Stimulated activated CD4-positive, alpha-beta T cell treated with anti-CD3 and anti-CD28 coated beads, TNF-alpha, amount 100 ng/mL, for 48 hours (primary cell): ENCODE data around the gene MDFI.

Experiments
- DNase-seq, 3 donors: peaks; one replicate each; pipeline ENCODE4 v3.0.0-alpha.2; 2020; ENCODE audit warnings: low read depth in 3 of 3

The MDFI gene

DNA sequence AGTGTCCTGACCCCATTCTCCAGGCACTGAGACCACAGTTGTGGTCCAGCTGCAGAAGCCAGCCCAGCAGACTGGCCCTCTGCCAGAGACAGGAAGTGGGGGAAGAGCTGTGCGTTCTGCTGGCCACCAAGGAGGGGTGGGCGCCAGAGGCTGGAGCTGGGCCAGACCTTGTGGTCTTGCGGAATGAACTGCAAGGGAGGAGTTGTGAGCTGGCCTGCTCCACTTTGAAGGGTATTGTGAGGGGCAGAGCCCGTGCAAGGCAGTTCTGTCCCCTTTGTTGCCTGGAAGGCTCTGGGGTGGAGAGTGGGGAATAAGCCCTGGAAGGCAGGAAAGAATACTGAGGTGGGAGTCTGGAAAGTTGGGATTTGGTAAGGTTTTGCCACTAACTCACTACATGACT lies 3.6 kb upstream of the MDFI start:
- DNase-seq: no peak

DNA sequence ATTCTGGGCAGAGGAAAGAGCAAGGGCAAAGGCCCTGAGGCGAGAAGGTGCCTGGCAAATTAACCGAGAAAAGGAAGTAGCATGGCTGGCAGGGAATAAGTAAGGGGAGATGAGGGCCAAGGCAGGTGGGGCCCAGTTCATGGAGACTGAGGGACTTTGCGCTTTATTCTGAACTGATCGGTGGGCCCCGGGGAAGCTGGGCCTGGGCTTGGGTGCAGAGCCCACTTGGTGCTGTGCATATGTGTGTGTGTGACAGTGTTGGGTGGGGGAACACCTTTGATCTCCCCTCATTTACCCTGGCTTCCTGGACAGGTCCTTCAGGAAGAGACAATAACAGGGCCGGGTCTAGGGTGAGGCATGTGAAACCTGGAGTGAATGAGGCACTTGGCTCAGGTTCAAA lies 2.9 kb upstream of the MDFI start:
- no peak for DNase-seq

DNA sequence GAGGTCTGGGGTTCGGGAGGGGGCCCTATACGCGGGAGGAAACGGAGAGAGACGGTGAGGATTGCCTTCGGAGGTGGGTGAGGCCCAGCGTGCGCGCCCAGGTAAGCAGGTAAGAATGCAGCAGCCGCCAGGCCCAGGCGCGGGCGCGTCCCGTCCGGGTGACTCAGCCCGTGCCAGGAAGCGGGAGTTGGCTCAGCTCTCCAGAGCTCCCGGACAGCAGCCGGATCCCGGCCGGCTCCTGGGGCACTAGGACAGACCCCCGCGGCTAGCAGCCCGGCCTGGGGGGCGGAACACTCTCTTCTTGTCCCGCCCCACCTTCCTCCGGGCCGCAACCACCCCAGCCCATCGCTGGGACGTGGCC lies 1.5 kb upstream of the MDFI start:
- no peak for DNase-seq

DNA sequence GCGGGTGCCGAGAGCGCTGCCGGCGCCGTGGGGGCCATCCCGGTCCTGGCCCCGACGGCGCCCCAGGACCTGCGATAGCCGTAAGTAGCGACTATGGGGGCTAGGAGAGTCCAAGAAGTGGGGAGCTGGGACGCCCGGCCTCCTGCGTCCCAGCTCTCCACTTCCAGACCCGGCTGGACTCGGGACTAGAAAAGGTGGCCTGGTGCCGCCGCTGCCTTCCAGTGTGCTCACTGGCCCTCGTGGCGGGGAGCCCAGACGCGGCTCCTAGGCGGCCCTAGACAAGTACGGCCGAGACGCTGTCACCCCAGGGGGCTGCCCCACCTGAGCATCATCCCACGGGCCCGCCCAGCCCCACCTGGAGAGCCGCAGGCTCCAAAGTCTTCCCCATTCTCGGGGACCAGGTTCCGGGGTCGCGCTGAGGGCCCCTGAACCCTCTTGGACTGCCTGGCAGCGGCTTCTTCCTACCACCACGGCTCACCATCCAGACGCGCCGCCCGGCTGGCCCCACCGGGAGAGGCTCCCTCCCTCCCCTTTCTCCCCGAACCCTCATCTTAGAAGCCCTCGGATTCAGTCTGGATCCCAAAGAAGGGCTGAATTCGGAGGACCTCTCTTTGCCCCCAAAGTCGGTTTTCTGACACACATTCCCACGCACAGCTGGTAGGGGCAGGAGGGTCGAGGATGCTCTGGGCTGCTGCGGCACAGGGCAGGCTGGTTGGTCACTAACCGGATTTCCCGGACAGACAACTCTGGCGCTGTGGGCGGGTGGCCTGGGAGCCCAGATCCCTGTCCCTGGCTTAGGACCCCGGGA lies 870 bp upstream of the MDFI start:
- DNase-seq: no peak

DNA sequence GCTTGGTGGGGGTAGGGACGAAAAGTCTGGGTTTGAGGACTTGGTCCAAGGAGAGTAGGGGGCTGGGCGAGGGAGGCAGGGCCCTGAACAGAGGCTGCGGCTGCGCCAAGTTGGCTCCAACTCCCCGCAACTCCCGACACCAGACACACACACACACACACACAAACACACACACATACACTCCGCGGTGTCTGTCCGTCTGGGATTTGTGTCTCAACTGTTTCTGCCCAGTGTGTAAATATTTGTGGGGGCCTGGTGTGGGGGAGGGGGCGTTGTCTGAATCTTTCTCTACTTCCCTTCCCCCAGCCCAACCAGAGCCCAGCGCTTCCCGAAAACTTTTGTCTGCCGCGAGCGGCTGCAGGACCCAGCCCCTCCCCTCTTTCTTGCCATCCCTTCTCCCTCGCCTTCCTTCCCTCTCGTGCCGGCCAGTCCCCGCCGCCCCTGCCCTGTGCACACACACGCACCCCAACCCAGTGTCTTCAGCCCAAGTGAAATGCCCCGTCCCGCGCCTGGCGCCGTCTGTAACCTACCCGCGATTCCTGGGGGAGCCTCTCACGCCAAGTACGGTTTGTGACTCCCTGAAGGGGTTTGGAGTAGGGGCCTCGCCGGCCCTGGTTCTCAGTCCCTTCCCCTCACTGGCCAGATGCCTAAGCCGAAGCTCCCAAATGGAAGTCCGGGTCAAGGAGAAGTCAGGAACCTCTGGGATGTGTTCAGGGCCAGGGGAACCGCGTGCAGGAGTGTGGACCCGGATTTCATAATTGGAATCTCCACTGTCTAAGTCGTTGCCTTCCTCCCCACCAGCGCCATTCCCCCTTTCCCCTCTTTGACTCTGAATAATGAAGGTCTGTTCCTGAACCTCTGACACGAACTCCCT lies 904 bp downstream of the MDFI start:
- no peak for DNase-seq

DNA sequence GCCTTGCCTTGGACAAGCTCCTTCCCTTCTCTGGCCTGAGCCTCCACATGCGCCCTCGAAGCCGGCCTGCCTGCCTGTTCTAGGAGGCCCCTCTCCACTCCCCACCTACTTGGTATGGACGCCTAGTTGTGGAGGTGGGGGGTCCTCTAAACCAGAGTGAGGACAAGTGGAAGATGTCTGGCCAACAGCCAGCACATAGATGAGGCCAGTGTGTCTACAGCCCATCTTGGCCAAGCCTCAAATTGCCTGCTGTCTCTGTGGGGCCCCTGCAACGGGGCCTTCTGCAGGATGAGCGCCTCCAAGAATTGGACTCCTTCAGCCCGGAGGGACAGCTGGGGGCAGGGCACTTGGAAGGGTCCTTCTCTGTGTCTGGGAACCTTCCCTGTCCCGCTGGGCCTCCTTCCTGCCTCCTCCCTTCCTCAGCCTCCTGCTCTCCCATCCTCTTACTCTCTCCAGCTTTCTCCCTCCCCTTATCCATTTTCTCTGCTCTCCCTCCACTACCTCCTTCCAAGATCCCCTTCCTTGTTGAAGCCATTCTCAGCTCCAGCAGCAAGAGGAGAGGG lies 1.6 kb downstream of the MDFI start:
- DNase-seq: no peak

DNA sequence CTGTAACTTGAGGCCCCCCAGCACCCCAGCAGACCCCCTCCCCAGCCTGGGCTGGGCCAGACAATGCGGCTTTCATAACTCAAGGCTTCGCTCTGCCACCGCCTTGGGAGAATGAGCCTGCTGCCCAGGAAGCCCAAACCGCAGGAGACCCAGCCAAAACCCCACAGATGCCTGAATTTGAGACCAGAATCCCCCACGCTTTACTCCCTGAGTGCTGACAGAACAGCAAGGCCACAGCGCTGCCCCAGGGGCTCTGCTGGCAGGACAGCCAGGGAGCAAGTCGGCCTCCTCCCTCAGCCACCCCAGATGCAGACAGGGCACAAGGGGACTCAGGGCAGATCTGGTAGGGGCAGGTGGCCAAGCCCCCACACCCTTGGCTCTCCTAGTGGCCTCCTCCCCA lies 2.2 kb downstream of the MDFI start:
- DNase-seq: no peak

DNA sequence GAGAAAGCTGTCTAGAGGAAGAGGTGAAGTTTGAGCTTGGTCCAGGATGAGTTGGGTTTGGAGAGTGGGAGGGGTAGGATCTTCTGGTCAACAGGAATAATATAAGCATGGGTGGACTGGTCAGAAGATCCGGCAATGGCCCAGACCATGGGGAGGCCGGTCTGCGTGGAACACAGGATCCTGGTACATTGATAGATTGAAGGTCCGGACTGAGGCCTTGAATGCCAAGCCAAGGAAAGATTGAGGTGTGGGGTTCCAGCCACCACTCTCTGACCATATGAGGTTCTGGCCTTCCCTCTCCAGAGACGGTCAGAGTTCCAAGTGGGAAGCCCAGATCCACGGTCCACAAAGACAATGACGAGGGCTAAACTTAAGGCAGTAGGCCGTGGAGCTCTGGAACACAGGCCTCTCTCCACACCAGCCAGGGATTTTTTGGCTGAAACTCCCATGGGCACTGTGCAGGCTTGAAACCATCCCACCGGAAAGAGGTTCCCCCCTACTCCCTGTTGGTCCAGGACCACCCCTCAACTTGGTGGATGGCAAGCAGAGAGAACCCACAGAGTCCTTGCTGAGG lies 3.2 kb downstream of the MDFI start:
- no peak for DNase-seq

DNA sequence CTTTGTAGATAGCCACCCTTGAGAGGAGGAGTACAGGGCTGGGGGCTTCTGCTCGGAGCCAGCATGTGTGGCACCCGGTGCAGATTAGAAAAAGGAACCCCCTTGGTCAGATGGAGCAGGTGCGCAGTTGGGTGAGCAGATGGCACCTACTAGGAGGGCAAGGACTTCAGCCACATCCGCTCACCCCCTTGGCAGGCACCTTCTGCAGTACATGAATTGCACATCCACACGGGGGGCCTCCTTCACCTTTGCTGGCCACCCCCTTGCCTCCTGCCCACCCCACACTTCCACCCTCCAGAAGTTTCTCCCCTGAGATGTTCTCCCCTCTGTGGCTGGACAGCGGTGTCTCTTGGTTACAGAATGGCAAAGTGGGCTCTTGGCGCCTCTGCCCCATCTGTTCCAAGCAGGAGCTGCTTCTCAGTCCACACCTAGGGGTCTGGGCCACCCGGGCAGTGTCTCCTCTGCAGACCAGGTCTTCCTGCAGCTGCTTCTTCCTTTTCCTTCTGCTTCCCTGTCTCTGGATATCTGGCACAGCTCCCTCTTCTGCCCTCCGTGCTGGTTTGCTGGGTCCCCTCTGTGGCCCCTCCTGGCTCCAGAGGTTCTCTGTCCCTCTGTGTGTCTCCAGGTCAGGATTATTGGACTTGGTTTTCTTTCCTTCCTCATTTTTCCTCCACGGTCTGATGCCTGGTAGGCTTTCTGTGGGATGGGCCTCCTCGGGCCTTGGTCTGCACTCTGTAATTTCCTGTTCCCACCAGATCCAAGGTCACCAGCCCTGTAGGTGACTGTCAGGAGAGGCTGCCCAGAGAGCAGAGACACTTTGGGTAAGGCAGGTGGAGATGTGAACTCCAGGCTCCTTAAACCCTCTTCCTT lies 4.1 kb downstream of the MDFI start:
- no peak for DNase-seq

DNA sequence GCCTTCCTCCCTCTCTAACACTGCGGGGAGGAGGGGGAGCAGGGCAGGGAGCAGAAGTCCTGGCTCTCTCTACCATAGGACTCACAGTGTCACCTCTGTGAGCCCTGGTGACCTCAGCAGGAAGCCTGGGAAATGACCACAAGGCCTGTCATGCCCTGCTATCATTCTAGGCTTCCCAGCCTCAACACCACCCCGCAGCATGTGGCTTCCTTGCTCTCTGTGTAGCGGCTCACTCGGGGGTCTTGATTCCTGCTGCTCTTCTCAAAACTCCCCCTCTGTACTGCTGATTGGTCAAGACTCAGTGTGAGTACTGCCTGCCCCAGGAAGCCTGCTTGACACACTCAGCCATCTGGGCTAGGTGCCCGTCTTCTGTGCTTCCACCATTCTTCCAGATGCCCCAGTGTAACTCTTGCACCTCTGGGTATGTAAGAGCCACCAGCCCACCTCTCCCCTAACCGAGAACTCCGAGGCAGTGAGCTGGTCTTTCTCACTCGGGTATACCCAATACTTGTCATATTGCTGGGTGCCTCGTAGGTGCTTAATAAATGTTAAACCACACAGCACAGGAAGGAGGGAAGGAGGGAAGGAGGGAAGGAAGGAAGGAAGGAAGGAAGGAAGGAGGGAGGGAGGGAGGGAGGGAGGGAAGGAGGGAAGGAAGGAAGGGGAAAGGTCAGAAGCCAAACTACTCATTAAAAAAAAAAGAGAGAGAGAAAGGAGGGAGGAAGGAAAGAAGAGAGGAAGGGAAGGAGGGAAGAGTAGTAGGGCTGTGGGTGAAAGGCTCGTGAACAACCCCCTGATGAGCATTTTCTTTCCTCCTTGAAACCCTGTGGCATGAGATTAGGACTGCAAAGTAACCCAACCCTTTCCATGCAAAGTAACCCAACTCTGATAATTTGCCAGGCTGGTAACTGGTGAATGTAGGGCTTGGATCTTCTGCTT lies 5.0 kb downstream of the MDFI start:
- DNase-seq: no peak

DNA sequence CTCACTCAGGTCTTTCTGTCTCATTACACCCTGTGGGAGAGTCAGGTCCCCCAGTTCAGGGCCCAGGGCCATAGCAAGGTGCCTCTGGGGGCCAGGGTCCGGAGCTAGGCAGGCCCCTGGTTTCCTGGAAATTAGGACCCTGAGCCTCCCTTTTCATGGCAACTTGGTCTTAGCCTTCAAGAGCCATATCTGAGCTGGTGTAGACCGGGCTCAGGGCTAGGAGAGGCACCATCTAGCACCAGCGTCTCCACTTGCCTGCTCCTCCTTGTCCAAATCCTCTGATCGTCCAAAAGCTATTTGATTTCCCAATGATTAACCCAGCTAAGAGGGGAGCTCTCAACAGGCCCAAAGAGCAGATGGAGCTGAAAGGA lies 5.6 kb downstream of the MDFI start:
- DNase-seq: no peak

DNA sequence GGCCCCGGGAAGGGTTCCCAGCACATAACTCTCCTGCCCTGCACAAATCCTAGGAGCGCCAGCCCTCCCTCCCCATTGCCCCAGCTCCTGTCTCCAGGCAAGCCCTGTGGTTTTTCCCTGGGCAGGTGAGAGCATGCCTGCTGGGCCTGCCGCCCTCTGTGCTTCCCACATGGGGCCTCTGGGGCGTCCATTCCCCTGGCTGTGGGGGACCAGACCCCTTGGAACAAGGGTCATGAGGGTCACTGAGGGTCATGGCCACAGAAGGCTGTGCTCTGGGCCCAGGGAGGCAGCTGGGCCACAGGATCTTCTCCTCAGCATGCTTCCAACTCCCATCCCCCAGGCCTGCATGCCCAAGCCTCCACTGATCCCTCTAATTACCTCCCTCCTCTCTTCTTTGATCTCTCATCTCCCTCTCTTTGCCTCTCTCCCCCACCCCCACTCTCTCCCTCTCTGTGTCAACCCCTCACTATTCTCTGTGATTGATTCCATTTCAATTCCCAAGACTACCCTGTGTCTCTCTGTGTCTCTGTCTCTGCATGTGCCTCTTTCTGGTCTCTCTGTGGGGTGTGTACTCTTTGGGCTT lies 6.1 kb downstream of the MDFI start:
- no peak for DNase-seq

DNA sequence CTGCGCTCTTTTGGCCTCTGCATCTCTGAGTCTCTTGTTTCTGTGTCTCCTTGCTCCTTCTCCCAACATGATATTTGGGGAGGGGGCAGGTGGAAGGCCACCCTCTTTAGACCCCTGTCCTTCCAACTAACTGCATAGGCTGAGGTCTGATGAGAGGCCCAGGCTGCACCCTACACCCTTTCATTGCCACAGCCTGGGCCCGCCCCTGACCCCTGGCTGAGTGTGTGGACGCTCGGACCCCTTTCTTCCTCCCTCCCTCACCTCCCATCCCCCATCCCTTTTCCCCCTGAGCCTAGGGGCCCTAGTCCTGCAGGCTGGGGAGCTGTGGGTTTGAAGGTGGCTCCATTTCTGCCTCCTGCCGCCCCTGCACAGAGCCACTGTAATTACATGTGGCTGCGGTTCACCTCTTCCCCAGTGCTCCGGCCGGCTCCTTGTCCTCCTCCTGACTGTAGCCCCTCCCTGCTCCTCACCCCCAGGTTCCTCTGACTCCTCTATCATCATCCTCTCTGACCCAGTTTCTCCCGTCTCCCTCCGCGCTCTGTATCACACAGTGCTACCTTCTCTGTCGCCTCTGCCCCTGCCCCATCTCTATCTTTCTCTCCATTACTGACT lies 6.8 kb downstream of the MDFI start:
- no peak for DNase-seq

DNA sequence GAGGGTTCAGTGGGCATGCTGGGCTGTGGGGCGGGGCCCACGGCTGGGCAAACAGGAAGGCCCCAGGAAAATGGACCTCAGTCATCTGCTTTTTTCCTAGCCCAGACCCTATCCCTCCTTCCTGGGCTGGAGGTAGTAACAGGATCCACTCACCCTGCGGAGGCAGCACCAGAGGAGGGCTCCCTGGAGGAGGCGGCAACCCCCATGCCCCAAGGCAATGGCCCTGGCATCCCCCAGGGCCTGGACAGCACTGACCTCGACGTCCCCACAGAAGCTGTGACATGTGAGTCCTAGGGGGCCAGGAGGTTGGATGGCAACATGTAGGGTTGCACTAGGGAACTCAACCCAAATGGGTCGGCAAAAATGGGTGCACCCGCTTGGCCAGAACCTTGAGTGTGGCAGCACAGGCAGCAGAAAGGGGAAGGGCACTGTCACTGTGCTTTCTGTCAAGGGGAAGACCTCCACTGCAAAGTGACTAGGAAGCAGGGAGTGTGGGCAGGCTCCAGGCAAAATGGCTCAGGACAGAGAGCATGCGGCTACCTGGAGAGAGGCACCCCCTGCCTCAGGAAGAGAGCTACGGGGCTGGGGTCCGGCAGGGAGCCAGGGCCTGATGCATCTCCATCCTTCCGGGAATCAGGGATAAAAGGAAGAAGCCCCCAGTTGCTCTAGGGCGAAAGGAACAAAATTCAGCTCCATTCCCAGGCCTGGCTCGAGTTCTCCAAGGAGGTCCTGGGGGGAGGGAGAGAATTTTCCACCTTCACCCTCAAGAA lies 7.9 kb downstream of the MDFI start:
- DNase-seq: no peak

DNA sequence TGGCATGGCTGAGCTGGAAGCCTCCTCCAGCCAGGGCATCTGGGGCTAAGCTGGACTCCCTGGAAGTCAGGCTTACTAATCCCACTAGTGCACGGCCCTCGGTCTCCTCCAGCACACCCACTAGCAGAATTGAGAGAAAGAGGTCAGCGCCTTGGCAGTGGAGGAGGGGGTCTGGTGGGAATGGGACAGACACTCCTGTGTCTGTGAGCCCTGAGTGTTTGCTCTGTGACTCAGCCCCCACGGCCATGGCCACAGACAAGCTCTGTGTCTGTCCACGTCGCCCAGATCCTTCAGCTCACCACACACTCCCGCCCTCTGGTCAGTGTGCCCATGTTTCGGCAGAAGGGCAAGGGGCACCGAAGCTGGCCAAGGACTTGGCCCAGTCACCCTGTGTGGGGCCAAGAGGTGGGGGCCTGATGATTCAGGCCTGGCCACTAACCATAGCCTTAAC lies 8.8 kb downstream of the MDFI start:
- DNase-seq: no peak

DNA sequence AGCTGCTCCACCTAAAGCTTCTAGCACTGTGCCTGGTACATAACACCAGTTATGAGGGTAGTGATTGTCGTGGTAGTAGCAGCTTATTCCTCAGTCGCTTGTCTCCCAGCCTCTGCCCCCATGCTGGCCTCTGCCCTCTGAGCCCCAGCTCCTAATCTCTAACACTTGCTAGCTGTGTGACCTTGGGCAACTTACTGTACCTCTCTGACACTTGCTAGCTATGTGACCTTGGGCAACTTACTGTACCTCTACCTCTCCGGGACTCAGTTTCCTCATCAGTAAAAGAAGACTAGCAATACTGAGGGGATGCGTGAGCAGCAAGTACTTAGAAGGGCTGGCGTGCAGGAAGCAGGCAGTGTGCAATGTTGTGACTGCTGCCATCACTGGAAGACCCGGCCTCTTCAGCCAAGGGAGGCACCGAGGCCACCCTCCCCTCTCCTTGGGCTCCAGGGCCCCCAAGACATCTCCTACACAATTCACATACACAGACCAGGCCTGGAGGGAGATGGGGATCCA lies 9.9 kb downstream of the MDFI start:
- DNase-seq: no peak

DNA sequence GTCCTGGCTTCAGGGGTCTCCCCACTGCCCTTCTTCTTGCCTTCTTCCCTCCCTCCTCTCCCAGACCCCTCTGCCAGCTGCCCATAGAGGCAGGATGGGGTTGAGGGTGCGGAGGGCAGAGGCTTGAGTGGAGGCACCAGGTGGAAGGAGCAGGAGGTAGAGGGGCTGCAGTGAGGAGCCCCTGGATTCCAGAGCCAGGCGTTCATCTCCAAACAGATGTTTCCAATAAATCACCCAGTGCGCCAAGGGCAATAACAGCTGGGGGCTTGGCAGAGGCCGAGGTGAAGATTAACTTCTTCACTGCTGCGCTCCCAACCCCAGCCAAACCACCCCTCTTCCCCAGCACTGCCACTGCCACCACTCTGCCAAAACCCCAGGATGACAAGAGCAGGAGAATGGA lies 10.7 kb downstream of the MDFI start:
- DNase-seq: no peak

DNA sequence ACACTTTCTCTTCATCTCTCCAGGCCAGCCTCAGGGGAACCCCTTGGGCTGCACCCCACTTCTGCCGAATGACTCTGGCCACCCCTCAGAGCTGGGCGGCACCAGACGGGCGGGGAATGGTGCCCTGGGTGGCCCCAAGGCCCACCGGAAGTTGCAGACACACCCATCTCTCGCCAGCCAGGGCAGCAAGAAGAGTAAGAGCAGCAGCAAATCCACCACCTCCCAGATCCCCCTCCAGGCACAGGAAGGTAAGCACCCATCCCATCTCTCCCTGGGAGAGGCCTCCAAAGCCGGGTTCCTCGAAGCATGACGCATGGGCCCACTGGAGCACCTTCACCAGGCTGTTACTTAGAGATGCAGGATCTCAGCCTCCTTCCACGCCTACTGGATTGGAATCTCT lies 11.3 kb downstream of the MDFI start:
- no peak for DNase-seq

DNA sequence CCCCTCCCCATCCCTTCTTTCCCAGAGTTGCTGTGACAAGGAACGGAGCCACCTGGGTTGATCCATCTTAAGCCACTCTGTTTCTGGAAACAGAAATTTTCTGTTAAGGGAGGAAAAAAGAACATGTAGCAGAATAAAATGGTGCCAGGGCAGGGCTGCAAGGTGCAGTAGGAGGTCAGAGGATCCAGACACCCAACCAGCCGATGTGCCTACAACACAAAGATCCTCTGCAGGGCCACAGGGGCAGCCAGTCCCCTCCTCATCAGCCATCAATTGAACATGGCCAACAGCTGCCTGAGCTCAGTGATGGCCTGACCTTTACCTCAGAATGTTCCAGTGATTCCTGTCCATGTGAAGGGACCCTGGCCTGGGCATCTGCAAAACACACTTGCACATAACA lies 11.9 kb downstream of the MDFI start:
- no peak for DNase-seq
